Transverse colon (tissue), 4 donors: ENCODE measurements around the gene DDR2.

ENCODE experiments used
- EP300 ChIP-seq: sonication (generic); formaldehyde crosslinking; IDR thresholded peaks from one replicate; pipeline ENCODE4 v1.6.1; 2017; ENCODE audit warnings: antibody characterized with exemption, low read depth
- POLR2A ChIP-seq: fragments of 450-650 bp; IDR thresholded peaks from one replicate; pipeline ENCODE4 v1.6.1; 2016; ENCODE audit warnings: antibody characterized with exemption, mild to moderate bottlenecking, moderate library complexity
- POLR2AphosphoS5 ChIP-seq, 3 donors: sonication (generic); formaldehyde crosslinking; IDR thresholded peaks; one replicate each; pipeline ENCODE4 v1.6.1; 2016; ENCODE audit warnings: antibody characterized with exemption in 3 of 3
- TF ChIP-seq, protein P1 (sequence below), 5 experiments: fragments of 200-600 bp in 3 of 5; fragments of 450-650 bp in 2 of 5; sonication (generic) in 3 of 5; IDR thresholded peaks; 1 replicate in 2 of 5; 2 replicates in 3 of 5; pipeline ENCODE4 v1.5.1; 2016 to 2017; ENCODE audit warnings: antibody characterized with exemption in 5 of 5, inconsistent platforms in 3 of 5, mild to moderate bottlenecking in 2 of 5, moderate library complexity in 1 of 5

DNA sequence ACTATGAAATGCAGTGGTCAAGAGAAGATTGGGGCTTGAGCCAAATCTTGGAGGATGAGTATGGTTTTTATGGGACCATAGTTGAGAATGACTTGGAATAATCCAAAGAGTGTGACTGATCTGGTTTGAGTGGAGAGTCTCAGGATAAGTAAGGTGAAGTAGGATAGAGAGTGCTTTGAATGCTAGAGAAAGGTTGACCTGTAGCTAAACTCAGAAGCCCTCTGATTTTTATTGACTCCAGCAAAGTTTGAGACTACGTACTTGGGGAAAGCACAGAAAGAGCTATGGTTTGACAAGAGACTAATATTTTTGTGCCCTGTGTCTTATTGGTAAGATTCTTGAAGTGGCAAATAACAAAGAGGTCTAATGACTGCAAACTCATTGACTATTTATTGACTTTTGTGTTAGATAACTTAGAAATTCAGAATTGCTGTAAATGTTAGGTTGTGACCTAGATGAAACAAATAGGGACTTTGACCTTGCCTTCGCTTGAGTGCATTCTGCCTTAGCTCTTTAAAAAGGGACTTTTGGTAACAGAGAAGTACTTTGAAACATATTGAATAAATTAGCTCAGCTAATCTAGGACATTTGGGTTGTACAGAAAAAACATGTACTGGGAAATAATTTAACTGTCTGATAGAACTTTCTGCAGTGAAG, 35.6 kb upstream of the DDR2 start:
- no peak for TF ChIP-seq EP300
- TF ChIP-seq, protein P1, sequence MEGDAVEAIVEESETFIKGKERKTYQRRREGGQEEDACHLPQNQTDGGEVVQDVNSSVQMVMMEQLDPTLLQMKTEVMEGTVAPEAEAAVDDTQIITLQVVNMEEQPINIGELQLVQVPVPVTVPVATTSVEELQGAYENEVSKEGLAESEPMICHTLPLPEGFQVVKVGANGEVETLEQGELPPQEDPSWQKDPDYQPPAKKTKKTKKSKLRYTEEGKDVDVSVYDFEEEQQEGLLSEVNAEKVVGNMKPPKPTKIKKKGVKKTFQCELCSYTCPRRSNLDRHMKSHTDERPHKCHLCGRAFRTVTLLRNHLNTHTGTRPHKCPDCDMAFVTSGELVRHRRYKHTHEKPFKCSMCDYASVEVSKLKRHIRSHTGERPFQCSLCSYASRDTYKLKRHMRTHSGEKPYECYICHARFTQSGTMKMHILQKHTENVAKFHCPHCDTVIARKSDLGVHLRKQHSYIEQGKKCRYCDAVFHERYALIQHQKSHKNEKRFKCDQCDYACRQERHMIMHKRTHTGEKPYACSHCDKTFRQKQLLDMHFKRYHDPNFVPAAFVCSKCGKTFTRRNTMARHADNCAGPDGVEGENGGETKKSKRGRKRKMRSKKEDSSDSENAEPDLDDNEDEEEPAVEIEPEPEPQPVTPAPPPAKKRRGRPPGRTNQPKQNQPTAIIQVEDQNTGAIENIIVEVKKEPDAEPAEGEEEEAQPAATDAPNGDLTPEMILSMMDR (IDR thresholded peaks at IDR 0.05): no peak
- no peak for TF ChIP-seq POLR2AphosphoS5 (IDR thresholded peaks at IDR 0.05)
- no peak for TF ChIP-seq POLR2A
